ENCODE measurements around the gene VAMP8. TPM values are rescaled to one million over a fixed set of nuclear protein-coding genes. Genes with fewer than 3 reads are reported as not detected.
"Not testable (repeated sequence)": the region's sequence is repeated elsewhere in the genome, so short reads cannot be mapped to it uniquely, and the experiment has no call there.

The VAMP8 gene
- total RNA-seq, 2 donors from 2014 or later: 39.6 to 111 TPM

DNA sequence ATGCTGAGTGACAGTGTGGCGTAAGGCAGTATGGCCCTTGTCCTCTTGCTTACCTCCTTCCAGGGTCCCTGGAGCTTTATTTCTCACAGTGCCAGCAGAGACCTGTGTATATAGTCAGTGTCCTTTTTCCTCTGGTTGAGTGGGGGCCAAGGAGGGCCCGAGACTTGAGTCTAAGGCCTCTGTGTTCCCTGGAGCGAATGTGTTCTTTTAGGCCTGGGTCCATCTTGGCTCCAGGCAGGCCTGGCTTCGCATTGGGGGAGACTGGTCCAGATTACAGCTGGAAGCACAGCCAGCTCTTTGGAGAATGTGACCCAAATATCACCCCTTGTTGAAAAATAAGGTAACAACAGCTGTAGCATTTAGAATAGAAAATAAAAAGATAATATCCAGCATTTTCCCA is 11.8 kb downstream of the VAMP8 start:
- H3K27me3 ChIP-seq: no peaks in the 10 kb centered on the region
- H3K27ac ChIP-seq: peak overlapping the region in 2 of 4 donors; percentile 75 to 79
- no peaks in the 10 kb centered on the region for H3K9me3 ChIP-seq
- WGBS, 2 donors: 89 to 91% methylated on average over 4 of the region's 4 CpGs
- no peak for TF ChIP-seq POLR2A (IDR thresholded peaks at IDR 0.05)
- TF ChIP-seq, protein P1, sequence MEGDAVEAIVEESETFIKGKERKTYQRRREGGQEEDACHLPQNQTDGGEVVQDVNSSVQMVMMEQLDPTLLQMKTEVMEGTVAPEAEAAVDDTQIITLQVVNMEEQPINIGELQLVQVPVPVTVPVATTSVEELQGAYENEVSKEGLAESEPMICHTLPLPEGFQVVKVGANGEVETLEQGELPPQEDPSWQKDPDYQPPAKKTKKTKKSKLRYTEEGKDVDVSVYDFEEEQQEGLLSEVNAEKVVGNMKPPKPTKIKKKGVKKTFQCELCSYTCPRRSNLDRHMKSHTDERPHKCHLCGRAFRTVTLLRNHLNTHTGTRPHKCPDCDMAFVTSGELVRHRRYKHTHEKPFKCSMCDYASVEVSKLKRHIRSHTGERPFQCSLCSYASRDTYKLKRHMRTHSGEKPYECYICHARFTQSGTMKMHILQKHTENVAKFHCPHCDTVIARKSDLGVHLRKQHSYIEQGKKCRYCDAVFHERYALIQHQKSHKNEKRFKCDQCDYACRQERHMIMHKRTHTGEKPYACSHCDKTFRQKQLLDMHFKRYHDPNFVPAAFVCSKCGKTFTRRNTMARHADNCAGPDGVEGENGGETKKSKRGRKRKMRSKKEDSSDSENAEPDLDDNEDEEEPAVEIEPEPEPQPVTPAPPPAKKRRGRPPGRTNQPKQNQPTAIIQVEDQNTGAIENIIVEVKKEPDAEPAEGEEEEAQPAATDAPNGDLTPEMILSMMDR (IDR thresholded peaks at IDR 0.05): no peak
- H3K4me3 ChIP-seq: no peak overlapping the region
- no peaks in the 10 kb centered on the region for H3K36me3 ChIP-seq (replicated peaks in 1 of 2; ENCODE audit: insufficient read depth in 1 of 2, low read depth in 2 of 2)
- DNase-seq: no peak
- intact Hi-C loops (cut with DNase I): no loop called here
- ATAC-seq: no peak
- peaks cover 75% of the 10 kb centered on the region for H3K4me1 ChIP-seq

DNA sequence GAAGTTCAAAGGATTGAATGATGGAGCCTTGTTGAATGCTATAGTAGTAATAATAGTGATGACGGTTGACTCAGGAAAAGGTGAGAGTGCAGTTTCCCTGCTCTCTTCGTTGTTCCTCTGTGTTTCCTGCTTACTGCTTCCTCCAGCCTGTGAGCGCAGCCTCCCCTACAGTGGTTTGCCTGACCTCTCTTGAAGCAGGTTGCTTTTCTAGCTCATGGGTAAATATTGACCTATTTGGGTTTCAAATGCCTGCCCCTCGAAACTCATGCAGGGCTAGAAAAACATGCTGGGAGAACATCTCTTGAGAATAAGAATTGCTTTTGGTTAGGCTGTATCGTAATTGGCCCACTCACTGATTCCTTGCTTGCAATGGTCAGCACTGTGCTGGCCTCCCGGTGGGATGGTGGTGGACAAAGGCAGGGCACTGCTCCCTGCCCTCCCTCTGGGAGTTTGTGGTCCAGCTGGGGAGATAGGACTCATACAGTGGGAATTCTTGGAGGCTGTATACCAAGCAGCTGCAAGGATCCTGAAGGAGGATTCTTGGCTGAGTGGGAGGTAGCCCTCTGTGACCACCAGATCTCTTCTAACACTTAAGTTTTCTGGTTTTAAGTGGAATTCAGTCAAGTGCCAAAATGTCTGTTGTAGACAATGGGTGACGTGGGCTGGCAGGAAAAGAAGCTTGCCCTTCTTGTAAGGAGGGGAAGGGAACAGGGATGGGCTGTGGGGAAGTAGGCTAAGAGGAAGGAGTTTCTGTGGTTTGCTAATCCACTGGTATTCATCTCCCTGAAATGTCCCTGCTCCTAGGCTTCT is 12.8 kb downstream of the VAMP8 start:
- H3K36me3 ChIP-seq (replicated peaks in 1 of 2; ENCODE audit: insufficient read depth in 1 of 2, low read depth in 2 of 2): no peaks in the 10 kb centered on the region
- TF ChIP-seq POLR2A (IDR thresholded peaks at IDR 0.05): no peak
- TF ChIP-seq, protein P1 (IDR thresholded peaks at IDR 0.05): no peak
- H3K27me3 ChIP-seq: no peaks in the 10 kb centered on the region
- DNase-seq (peak in 3 of 4 donors; percentile 51 to 67 (median 53)), ATAC-seq (peak; percentile 10)
- no peaks in the 10 kb centered on the region for H3K9me3 ChIP-seq
- WGBS, 2 donors: 50 to 52% methylated on average over 7 of the region's 7 CpGs
- H3K27ac ChIP-seq: peak overlapping the region; percentile 49 to 79 (median 70)
- intact Hi-C loops (cut with DNase I): no loop called here
- H3K4me1 ChIP-seq: peaks cover 74% of the 10 kb centered on the region
- no peak overlapping the region for H3K4me3 ChIP-seq

DNA sequence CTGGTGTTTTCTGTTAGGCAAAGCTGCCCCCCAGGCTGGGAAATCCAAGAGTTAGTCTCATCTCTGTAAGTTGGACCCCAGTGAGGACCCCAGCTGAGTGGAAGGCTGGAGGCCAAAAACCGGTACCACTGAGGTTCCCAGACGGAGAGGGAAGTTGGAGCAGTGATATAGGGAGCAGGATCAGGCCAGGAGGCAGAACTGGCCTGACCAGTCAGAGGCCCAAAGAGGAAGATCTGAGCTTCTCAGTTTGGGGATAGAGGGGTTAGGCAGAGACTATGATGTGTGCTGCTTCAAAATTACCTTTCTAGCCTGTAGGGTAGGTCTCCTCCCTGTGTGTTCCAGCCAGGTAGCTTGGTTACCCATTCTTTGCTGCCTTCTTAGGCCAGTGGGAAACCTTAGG is 13.6 kb downstream of the VAMP8 start:
- intact Hi-C loops (cut with DNase I): no loop called here
- no peak for TF ChIP-seq POLR2A (IDR thresholded peaks at IDR 0.05)
- TF ChIP-seq, protein P1 (IDR thresholded peaks at IDR 0.05): no peak
- peak overlapping the region; percentile 41 to 79 (median 62) for H3K27ac ChIP-seq
- ATAC-seq (no peak), DNase-seq (no peak)
- H3K4me3 ChIP-seq: no peak overlapping the region
- H3K9me3 ChIP-seq: no peaks in the 10 kb centered on the region
- H3K36me3 ChIP-seq (replicated peaks in 1 of 2; ENCODE audit: insufficient read depth in 1 of 2, low read depth in 2 of 2): no peaks in the 10 kb centered on the region
- H3K27me3 ChIP-seq: no peaks in the 10 kb centered on the region
- 65 to 100% methylated on average over 2 of the region's 2 CpGs for WGBS, 2 donors
- peaks cover 66% of the 10 kb centered on the region for H3K4me1 ChIP-seq

DNA sequence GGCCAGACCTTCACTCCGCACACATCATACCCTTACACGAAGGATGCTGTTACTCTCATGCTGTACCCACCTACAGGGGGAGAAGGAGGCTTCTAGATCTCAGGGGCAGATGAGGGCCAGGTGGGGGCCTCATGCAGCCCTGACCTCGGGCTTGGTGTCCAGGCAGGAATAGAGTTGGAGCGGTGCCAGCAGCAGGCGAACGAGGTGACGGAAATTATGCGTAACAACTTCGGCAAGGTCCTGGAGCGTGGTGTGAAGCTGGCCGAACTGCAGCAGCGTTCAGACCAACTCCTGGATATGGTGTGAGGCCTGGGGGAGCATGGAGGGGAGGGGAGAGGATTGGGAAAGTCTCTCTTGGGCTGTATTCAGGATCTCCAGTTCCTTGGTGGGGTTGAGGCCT is 14.2 kb downstream of the VAMP8 start:
- DNase-seq: peak in 1 of 4 donors; percentile 50
- Histone ChIP-seq H3K36me3 (replicated peaks in 1 of 2; ENCODE audit: insufficient read depth in 1 of 2, low read depth in 2 of 2) (no peaks in the 10 kb centered on the region), H3K4me1 (peaks cover 65% of the 10 kb centered on the region), H3K27ac (peak overlapping the region in 3 of 4 donors; percentile 41 to 79 (median 75)), H3K9me3 (no peaks in the 10 kb centered on the region), H3K4me3 (no peak overlapping the region), H3K27me3 (no peaks in the 10 kb centered on the region)
- intact Hi-C loops (cut with DNase I): no loop called here
- no peak for ATAC-seq
- WGBS, 2 donors: 72 to 86% methylated on average over 12 of the region's 12 CpGs
- TF ChIP-seq, protein P1 (IDR thresholded peaks at IDR 0.05): no peak
- TF ChIP-seq POLR2A (IDR thresholded peaks at IDR 0.05): no peak

DNA sequence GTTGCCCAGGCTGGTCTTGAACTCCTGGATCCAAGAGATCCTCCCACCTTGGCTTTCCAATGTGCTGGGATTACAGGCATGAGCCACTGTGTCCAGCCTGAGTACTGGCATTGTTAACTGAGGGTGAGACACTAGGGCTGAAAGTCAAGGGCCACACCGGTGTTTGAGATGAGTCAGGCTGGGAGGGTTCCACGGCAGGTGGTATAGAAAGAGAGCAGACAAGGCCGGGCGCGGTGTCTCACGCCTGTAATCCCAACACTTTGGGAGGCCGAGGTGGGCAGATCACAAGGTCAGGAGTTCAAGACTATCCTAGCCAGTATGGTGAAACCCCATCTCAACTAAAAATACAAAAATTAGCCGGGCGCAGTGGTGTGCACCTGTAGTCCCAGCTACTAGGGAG is 14.9 kb downstream of the VAMP8 start:
- DNase-seq; H3K4me3 ChIP-seq; H3K27me3 ChIP-seq; intact Hi-C loops (cut with DNase I); H3K36me3 ChIP-seq (replicated peaks in 1 of 2; ENCODE audit: insufficient read depth in 1 of 2, low read depth in 2 of 2); ATAC-seq; H3K9me3 ChIP-seq: not testable (repeated sequence)
- H3K4me1 ChIP-seq: peaks cover 72% of the 10 kb centered on the region
- H3K27ac ChIP-seq: peak overlapping the region in 2 of 4 donors; percentile 75 to 79
- 90 to 94% methylated on average over 9 of the region's 9 CpGs for WGBS, 2 donors
